ENCODE data around the gene FBXL14.
A peak's percentile ranks its signal among the peaks of the same experiment; 100 is the strongest.

The FBXL14 gene

GRCh38 chr12:1584326-1584725 lies 10.1 kb downstream of the FBXL14 start:
- TF ChIP-seq TCF12 (IDR thresholded peaks at IDR 0.05; ENCODE audit: low read depth), result no peak
- TF ChIP-seq CEBPB (IDR thresholded peaks at IDR 0.05), result no peak
- TF ChIP-seq NFIC (IDR thresholded peaks at IDR 0.05), result no peak
- TF ChIP-seq RAD21 (IDR thresholded peaks at IDR 0.05; ENCODE audit: low read depth), result no peak
- TF ChIP-seq ZBTB7A (IDR thresholded peaks at IDR 0.05; ENCODE audit: low read depth), result no peak
- no peak for TF ChIP-seq FOXM1 (IDR thresholded peaks at IDR 0.05; ENCODE audit: borderline replicate concordance, low read depth)
- TF ChIP-seq CREB1 (IDR thresholded peaks at IDR 0.05; ENCODE audit: low read depth), result no peak
- no peak for TF ChIP-seq USF1 (IDR thresholded peaks at IDR 0.05)
- TF ChIP-seq TAF1 (IDR thresholded peaks at IDR 0.05; ENCODE audit: low read depth), result no peak
- TF ChIP-seq EGR1 (IDR thresholded peaks at IDR 0.05), result no peak
- no peak for TF ChIP-seq MAX (IDR thresholded peaks at IDR 0.05)
- TF ChIP-seq YY1 (IDR thresholded peaks at IDR 0.05; ENCODE audit: low read depth), result no peak
- TF ChIP-seq TEAD4 (IDR thresholded peaks at IDR 0.05), result no peak
- no peak for TF ChIP-seq REST (IDR thresholded peaks at IDR 0.05; ENCODE audit: low read depth)
- no peak for TF ChIP-seq EP300 (IDR thresholded peaks at IDR 0.05; ENCODE audit: borderline replicate concordance)

GRCh38 chr12:1583421-1584078 lies 10.8 kb downstream of the FBXL14 start:
- TF ChIP-seq TCF12 (IDR thresholded peaks at IDR 0.05; ENCODE audit: low read depth), result no peak
- TF ChIP-seq RAD21 (IDR thresholded peaks at IDR 0.05; ENCODE audit: low read depth), result peak; percentile 98
- TF ChIP-seq EGR1 (IDR thresholded peaks at IDR 0.05), result no peak
- TF ChIP-seq CEBPB (IDR thresholded peaks at IDR 0.05), result 0 out of 2 replicates have a peak, but pooled peaks have one; percentile 45
- no peak for TF ChIP-seq CREB1 (IDR thresholded peaks at IDR 0.05; ENCODE audit: low read depth)
- TF ChIP-seq EP300 (IDR thresholded peaks at IDR 0.05; ENCODE audit: borderline replicate concordance), result no peak
- no peak for TF ChIP-seq TAF1 (IDR thresholded peaks at IDR 0.05; ENCODE audit: low read depth)
- no peak for TF ChIP-seq USF1 (IDR thresholded peaks at IDR 0.05)
- no peak for TF ChIP-seq ZBTB7A (IDR thresholded peaks at IDR 0.05; ENCODE audit: low read depth)
- TF ChIP-seq REST (IDR thresholded peaks at IDR 0.05; ENCODE audit: low read depth), result no peak
- no peak for TF ChIP-seq TEAD4 (IDR thresholded peaks at IDR 0.05)
- no peak for TF ChIP-seq MAX (IDR thresholded peaks at IDR 0.05)
- no peak for TF ChIP-seq YY1 (IDR thresholded peaks at IDR 0.05; ENCODE audit: low read depth)
- TF ChIP-seq NFIC (IDR thresholded peaks at IDR 0.05), result no peak

- no peak for TF ChIP-seq CREB1 (IDR thresholded peaks at IDR 0.05; ENCODE audit: low read depth)
- no peak for TF ChIP-seq EGR1 (IDR thresholded peaks at IDR 0.05)
- no peak for TF ChIP-seq FOXM1 (IDR thresholded peaks at IDR 0.05; ENCODE audit: borderline replicate concordance, low read depth)
- no peak for TF ChIP-seq EP300 (IDR thresholded peaks at IDR 0.05; ENCODE audit: borderline replicate concordance)
- TF ChIP-seq TCF12 (IDR thresholded peaks at IDR 0.05; ENCODE audit: low read depth), result no peak
- no peak for TF ChIP-seq MAX (IDR thresholded peaks at IDR 0.05)
- TF ChIP-seq USF1 (IDR thresholded peaks at IDR 0.05), result no peak
- TF ChIP-seq CEBPB (IDR thresholded peaks at IDR 0.05), result no peak
- no peak for TF ChIP-seq YY1 (IDR thresholded peaks at IDR 0.05; ENCODE audit: low read depth)
- no peak for TF ChIP-seq NFIC (IDR thresholded peaks at IDR 0.05)
- no peak for TF ChIP-seq REST (IDR thresholded peaks at IDR 0.05; ENCODE audit: low read depth)
- no peak for TF ChIP-seq RAD21 (IDR thresholded peaks at IDR 0.05; ENCODE audit: low read depth)
- no peak for TF ChIP-seq ZBTB7A (IDR thresholded peaks at IDR 0.05; ENCODE audit: low read depth)
- TF ChIP-seq TAF1 (IDR thresholded peaks at IDR 0.05; ENCODE audit: low read depth), result no peak
- TF ChIP-seq TEAD4 (IDR thresholded peaks at IDR 0.05), result no peak
These were observed 11.7 kb downstream of the FBXL14 start for GRCh38 chr12:1582709-1583050.
